ENCODE data around the gene VAT1L. TPM values are rescaled to one million over a fixed set of nuclear protein-coding genes. Genes with fewer than 3 reads are reported as not detected.

Gene VAT1L
- total RNA-seq, 1 donor from 2014 or later: 13.4 TPM

DNA sequence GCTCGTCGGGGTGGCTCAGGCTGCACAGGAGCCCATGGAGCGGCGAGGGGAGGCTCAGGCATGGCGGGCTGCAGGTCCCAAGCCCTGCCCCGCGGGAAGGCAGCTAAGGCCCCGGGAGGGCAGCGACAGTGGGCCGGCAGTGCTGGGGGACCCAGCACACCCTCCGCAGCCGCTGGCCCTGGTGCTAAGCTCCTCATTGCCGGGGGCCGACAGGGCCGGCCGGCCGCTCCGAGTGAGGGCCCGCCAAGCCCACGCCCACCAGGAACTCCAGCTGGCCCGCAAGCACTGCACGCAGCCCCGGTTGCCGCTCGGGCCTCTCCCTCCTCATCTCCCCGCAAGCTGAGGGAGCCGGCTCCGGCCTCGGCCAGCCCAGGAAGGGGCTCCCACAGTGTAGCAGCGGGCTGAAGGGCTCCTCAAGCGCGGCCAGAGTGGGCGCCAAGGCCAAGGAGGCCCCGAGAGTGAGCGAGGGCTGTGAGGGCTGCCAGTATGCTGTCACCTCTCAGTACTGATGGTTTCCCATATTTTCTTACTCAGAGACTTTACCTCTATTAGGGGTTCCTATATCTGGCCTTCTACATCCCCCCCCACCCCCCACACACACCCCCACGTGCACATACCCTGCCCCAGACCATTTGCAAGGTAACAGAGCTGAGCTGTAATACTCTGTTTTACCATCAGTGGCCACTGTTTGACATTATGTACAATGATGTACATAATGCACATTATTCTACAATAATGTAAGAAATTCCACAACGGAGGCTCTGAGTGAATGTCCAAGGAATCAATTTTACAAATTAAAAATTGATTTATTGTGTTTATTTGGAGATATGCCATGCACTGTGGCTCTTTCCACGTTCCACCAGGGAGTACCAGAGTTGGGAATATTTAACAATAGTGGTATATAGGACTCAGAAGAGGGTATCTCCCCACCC lies 3.7 kb upstream of the VAT1L start:
- no peak for DNase-seq

DNA sequence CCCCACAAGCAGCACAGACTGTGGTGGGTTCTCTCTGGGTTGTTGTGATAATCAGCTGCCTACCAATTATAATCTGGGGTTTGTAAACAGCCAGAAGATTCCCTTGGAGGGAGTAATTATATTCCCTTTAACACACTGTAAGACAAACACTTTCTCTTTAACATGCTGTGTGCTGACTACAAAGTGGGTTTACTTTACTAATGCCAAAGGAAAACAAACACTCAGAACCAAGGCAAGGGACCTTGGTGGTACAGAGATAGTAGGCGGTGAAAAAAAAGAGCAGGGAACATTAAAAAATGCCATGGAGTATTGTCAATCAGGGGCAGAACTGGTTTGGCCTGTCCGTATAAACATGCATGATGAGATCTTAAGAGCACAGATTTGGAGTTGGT lies 3.0 kb upstream of the VAT1L start:
- no peak for DNase-seq

DNA sequence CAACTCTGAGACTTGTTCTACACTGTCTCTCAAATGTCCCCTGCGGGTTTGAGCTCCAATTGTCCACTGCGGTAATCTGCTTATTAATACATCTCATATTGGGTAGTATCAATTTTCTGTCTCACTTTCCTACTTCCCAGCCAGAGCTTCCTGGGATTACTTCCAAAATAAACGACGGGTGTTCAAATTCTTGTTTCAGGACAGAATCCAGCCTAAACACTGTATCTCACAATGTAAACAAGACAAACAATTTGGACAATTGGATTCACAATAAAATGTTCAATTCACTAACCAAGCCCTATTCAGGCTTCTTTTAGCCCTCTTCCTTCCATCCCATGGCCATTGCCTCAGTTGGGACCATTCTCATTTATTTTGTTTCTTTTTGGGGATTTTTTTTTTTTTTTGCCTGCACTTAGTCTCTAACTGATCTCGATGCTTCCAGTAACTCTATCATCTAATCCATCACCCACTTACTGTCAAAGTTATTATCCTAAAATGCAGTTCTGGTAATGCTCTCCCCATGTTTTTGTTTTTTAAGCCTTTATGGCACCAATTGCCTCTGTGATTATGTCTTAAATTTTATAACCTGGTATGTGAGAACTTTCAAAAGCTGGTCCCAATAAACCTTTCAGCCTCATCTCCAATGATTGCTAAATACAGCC lies 2.0 kb upstream of the VAT1L start:
- DNase-seq: no peak

DNA sequence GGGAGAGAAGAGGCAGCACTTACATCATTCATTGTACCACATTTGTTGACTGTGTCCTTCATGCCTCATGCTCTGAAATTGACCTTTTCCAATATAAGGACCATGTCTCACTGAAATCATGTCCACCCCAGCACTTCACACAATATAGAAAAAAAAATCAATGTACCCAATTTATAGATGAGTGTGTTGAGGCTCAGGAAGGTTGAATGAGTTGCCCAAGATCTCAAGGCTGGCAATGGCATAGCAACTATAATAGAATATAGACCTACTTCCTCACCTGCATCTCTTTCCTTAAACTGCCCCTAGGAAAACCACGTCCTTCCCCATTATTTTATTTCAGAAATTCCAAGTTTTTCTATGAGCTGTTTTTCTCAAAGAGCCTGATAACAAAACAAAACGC lies 912 bp upstream of the VAT1L start:
- DNase-seq: no peak

DNA sequence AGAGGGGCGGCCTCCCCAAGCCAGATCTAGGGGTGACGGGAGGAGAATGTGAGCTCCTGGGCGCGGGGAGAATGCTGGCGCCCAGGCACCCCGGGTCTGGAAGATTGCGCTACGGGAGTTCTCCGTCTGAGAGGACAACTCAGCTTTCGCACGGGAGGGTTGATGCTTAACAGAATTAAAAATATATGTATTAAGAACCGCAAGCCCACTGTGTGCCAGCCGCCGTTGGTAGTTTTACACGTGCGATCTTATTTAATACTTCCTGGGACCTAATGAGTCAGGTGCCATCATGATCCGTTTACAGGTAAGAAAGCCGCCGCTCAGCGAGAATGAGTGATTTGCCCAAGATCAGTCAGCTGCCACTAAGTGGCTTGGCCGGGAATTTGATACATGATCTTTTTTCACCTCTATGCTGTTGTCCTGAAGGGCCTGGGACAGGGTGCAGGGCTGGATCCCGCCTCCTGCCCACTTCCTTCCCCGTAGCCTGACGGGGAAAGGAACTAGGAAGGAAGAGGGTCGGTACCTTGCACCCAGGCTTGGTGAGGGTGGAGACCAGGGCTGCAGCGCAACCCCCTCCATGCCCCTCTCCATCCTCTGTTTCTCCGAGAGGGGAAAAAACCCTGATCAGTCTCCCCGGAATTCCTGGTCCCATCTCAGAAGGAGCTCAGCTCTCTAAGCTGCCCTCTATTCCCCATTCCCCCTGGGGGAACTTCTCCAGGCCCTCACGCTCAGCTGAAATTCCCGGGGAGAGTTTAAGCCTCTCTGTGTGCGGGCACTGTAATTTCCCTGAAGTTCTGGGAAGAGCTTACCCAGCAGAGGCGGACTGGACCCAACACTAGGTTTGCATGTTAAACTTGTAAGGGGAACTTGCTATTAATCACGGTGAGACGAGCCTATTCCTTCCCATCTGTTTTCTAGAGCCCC lies 983 bp downstream of the VAT1L start:
- no peak for DNase-seq

DNA sequence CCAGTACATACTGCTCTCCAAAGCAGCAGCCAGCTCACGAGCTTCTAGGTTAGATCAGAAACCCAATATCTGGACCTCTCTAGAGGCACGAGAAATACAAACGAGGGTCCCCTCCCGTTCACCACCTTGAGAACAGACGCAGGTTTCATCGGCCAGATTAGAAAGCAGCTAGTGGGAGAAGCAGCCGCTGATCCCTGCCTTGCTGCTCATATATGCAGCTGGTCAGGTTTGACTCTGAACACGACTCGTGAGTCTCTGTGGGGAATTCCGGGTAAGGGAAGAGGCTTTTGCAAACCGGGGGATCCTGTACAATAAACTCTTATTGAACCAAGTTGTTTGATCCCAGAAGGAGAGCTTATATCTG lies 1.6 kb downstream of the VAT1L start:
- no peak for DNase-seq

DNA sequence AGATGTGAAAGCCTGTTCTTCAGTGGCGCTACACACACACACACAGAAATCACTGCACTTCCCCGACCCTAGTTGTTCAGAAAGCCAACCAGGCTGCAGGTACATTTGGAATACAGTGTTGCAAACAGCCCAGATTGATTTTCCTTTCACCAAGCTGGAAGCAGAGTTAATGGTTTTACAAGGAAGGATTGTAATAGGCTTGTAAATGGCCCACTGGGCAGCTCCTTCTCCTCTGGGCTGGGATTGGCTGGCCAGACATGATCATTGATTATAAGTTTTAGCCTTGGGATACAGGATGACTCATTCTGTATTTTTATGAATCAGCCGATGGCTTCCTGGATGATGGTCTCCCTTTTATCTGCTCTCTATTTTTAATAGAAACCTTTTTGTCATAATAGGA lies 2.5 kb downstream of the VAT1L start:
- DNase-seq: no peak

DNA sequence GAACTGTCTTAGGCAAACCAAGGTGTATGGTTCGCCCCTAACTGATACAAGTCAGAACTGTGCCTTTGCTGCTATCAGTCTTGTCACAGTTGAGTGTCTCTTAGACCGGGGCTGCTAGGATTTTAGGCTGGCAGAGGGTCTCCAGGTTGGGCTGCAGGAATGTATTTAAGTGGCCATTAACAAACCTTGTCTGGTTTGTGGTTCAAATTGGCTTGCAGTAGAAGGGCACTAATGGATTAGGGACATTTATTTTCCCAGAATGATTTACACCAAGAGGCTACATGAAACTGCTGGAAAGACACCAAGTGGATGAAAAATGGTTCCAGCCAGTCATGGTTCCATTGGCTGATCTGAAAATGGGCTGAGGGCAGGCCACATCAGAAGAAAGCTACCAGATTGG lies 5.1 kb downstream of the VAT1L start:
- DNase-seq: no peak

DNA sequence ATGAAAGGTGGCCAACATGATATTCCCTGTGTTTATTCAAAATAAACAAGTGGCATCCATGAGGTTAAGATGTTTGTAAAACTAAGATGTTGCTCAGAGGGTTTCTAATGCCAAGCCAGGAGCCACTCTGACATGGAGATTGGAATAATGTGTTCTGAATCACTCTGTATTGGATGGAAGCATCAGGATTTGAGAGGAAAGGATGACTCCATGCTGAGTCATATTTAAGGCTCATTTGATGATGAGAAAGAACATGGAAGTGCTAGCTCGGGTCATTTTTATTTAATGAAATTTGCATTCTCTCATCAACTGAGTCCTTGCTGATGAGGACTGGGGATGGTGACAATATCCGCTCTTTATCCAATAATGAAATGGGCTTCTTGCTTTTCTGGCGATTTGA lies 6.2 kb downstream of the VAT1L start:
- DNase-seq: no peak

DNA sequence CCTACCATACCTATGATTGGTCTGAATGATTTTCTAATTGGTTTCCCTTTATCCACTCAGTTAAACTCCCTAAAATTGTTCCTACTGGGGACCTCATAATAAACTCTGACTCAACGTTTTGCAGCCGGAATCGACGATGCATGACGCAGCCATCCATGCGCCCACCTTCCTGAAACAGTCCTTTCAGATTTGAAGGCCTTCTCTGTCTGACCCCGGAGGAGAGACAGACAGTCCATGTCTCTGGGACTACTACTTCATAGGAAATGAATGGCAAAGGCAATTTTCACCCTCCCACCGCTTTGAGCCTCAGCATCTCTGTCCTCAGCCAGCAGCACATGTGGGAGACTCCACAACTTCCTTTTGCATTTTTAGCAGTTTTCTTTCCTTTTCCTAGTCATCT lies 13.5 kb downstream of the VAT1L start:
- DNase-seq: no peak

DNA sequence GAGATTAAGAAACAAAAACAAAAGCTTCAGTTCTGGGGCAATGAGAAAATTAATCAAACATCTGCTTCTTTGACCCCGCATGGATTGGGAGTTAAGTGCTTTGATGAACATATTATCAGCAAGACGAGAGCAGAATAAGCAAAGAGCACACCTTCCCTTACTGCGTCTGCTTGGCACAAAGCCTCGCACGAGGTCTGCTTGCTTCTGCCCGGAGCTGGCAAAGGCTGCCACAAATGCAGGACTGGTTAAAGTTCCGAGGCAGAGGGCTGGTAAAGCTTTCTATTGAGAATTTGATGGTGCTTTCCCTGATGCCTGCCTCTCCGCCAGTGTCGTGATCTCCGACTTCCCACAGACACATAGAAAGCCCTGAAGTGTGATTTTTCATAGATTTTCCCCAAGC lies 17.0 kb downstream of the VAT1L start:
- DNase-seq: no peak

DNA sequence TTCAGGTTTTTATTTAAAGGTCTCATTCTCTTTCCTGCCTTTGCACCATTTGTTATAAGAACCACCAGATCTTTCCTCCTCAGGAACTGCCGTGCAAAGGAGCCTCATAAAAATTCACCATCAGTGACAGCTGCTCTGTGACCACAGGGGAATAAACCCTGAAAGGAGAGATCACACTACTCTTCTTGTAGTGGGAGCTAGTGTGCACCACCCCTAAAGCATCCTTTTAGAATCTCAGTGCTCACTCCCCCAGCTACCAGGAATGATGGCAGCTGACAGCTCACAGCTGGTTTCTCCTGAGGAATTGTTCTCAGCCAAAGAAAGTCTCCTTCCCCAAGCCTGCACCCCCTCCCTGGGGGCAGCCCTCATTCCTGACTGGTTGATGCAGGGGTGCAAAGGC lies 18.7 kb downstream of the VAT1L start:
- no peak for DNase-seq

DNA sequence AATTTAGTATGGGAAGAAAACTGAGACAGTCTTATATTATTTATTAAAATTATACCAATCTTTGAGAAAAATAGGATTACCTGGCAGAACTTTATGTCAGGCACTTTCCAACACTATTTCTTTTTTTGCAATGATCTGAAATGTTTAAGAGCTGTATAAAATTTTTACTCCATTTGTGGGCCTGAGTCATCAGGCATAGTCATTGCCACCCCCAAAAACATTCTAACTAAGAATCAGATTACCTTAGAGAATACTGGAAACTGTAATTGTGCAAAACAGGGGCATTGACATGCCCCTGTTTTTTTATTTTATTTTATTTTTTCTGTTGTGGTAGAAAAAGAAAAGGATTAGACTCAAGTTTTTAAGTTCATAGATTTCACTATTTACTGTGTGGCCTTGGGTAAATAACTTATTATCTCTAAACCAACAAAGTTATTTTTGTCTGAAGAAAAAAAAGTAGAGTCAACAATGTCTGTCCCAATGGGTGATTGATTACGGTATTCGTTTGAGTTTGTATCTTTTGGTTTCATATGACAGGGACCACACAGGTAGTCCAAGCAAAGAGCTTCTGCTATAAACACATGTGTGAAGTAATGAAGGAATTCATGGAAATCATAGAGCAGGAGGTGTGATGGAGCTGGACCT lies 24.6 kb downstream of the VAT1L start:
- DNase-seq: no peak

DNA sequence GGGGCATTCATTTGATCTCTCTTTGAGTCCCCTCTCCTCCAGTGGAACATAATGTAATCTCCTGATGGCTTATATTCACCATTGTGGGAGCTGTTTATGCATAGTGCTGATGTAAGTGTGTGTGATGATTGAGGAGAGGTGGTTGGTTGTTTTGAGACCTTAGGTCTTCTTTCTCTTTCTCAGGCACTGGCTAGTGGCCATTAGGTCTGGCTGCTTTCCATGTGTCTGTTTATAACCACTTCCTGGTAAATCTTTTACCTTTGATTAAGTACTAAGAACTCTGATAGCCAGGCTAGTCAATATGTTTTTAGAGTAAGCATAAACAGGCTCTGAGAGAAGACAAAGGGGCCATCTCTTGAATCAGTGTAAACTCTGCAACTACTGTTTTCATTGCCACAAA lies 27.9 kb downstream of the VAT1L start:
- DNase-seq: no peak

DNA sequence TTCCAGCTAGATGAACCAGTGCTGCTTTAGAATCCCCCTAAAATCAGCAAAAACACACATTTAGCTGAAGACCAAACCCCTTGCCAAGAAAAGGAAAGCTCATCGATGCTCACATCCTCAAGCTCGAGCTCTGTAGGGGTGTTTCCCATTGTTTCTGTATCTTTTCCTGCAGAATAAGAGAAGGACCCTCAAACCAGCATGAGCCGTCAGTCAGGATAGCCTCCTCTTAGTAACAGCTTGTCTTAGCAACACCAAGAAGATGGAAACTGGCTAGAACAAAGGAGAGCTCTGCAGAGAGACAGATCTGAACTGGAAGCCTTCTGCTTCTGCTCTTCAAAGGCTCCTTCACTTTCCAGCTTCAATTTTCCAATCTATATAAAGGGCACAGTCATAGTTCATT lies 32.0 kb downstream of the VAT1L start:
- DNase-seq: no peak

DNA sequence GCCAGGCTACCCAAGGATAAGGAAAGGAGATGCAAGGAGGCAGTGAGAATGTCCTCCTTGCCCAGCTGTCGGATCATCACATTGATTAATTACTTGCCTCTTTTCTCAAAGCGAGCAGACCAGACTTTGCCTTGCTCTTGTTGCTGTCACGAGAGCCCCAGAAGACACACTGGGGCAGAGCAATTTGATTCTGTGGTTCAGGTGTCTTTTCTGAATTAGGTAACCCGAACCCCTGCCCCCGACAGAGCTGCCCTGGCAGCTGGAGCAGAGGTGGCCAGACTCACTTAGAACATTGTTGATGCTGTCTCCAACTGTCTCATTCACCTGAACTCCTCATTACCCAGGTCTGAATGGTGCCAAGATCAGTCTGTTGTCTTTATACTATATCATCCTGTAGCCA lies 34.3 kb downstream of the VAT1L start:
- no peak for DNase-seq

DNA sequence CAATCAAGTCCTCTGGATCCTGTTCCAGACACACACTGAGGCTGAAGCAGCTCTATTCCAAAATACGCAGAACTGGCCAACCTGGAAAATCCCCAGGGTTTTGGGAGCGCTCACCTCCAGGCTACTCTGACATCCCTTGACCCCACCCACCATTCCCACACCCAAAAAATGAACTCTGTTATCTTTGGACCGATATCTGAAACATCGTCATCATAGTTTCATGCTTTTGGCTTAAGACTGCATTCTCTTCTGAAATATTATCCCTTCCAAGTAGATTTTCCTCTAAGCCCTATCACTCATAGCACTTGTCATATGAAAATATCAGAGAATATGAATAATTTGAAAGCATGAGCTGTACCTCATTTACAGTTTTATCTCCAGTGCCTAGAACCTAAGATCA lies 34.7 kb downstream of the VAT1L start:
- DNase-seq: no peak

DNA sequence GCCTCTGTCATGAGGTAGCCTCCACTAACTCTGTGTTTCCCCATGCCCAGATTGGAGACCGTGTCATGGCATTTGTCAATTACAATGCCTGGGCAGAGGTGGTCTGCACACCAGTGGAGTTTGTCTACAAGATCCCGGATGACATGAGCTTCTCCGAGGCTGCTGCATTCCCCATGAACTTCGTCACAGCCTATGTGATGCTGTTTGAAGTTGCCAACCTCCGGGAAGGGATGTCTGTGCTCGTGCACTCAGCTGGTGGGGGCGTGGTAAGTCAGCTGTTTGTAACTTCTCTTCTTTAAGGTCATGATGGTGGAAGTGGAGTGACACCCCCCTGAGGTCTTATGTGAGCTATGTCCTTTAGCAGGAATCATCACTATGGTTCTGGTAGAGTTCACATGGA lies 36.8 kb downstream of the VAT1L start:
- no peak for DNase-seq

DNA sequence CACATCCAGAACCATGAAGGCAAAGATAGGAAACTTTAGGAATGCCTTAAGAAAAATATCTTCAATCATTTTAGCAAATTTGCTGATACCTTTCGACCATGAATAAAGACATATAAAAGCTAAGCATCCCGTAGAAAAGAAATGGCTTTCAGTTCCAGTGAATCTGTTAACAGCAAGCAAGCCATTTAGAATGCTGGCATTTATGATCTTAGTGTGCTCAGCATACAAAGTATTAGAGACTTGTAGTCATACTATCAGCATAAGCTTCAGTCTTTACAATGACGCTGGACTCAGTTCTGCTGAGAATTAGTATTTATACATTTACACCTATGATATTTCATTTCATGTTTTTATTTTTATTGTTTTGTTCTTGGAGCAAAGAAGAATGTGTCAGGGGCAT lies 38.7 kb downstream of the VAT1L start:
- DNase-seq: no peak

DNA sequence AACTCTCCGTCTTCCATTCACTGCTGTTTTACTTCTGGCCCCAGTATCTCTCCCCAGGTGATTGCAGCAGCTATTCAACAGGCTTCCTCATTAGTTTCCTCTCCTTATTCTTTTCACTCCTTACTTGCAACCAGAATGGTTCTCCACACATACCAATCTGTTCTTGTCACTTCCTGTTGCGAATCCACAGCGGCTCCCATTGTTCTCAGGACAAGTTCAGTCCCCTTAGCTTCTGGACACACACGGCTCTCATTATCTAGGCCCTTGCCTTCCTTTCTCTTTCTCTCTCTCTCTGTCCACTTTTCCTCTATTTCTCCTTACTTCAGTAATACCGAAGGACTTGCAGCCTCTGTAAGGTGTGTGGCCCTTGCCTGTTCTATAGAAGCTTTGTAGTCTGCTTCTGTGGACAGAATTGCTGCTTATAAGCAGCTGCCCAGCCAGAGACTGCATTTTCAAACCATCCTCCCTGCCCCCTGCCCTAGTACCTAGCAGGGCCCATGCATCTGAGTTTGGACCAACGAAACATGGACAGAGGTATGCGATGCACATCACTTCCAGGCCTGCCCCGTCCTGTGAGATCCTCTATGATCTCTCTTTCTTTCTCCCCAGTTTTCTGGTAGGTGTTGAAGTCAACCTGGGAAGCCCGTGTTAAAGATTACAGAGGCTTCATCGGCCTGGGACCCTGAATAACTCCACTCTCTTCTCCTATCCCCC lies 45.7 kb downstream of the VAT1L start:
- DNase-seq: no peak

DNA sequence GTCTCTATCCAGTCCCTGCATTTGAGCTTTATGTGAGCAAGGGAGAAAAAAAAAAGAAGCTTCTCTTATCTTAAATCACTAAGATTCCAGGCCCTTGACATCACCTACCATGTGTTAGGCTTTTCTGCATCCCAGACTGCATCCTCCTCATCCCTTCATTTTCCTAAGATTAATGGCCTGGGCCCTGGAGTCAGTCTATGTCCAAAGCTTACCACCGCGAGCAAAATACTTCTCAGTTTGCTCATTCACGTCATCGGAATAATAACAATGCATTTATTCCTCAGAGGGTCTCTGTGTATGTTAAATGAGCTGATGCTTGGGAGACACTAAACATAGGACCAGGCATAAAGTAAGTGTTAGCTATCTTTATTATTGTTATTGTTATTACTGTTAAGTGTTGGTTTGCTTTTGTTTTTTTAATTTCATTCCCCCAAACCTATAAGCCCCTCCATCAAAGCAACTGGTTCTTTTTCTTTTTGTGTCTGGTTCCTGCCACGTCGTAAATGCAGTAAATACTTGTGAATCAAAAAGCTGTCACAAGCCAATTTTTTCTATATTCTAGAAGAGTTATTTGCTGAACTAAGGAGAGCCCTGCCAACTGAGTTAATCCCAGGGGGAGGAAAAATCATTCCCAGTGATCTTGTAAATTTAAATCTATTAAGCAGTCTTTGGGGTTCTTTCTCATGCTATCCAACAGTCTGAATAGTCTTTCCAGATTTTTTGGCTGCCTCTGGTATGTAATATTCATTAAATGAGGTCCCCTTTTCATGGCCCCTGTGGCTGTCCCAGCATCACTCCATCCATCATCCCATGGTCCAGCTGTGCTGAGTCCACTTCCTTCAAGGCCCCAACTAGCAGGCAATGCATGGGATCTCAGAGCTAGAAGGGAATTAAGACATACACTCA lies 46.5 kb downstream of the VAT1L start:
- DNase-seq: no peak

Data from occipital lobe (tissue), 2 donors.